ENCODE results near the gene CLCF1.
A peak's percentile ranks its signal among the peaks of the same experiment; 100 is the strongest.

Gene CLCF1

GRCh38 chr11:67372993-67373647 is at the start of gene CLCF1:
Gene CLCF1, minus strand, starts transcription at chr11:67373598. Its CDS starts 59 bp downstream, at chr11:67373539.
- DNase-seq (ENCODE audit: low spot score): no peak
- peak within 1 kb of the TSS; percentile 88 for H3K4me3 ChIP-seq
- H3K27ac ChIP-seq: peak within 1 kb of the TSS; percentile 85 to 93
- TF ChIP-seq CTCF (IDR thresholded peaks at IDR 0.05): no peak

- Histone ChIP-seq H3K4me3 (no peak overlapping the region), H3K27ac (no peak overlapping the region)
- TF ChIP-seq CTCF (IDR thresholded peaks at IDR 0.05): no peak
- no peak for DNase-seq (ENCODE audit: low spot score)
These were observed 49.5 kb upstream of the CLCF1 start for GRCh38 chr11:67422891-67423290.

- TF ChIP-seq CTCF (IDR thresholded peaks at IDR 0.05): no peak
- DNase-seq (ENCODE audit: low spot score): no peak
- H3K4me3 ChIP-seq: peak overlapping the region; percentile 89
- H3K27ac ChIP-seq: peak overlapping the region; percentile 82 to 97
These were observed 48.1 kb upstream of the CLCF1 start for GRCh38 chr11:67421430-67422031.

GRCh38 chr11:67420646-67421429 is 47.4 kb upstream of the CLCF1 start:
- H3K27ac ChIP-seq: peak overlapping the region; percentile 82 to 97
- TF ChIP-seq CTCF (IDR thresholded peaks at IDR 0.05): no peak
- peak overlapping the region; percentile 89 for H3K4me3 ChIP-seq
- peak; percentile 95 for DNase-seq (ENCODE audit: low spot score)

GRCh38 chr11:67420147-67420645 is 46.8 kb upstream of the CLCF1 start:
- H3K27ac ChIP-seq: peak overlapping the region; percentile 82 to 97
- no peak for DNase-seq (ENCODE audit: low spot score)
- TF ChIP-seq CTCF (IDR thresholded peaks at IDR 0.05): no peak
- H3K4me3 ChIP-seq: peak overlapping the region; percentile 89

- Histone ChIP-seq H3K4me3 (no peak overlapping the region), H3K27ac (peak overlapping the region; percentile 82 to 97)
- DNase-seq (ENCODE audit: low spot score): no peak
- no peak for TF ChIP-seq CTCF (IDR thresholded peaks at IDR 0.05)
These were observed 46.1 kb upstream of the CLCF1 start for GRCh38 chr11:67419325-67420049.

Measured in coronary artery (tissue), 2 donors.